GM19455 (cell line): Measurements from ENCODE around the gene ZNF580.

Experiments
- ATAC-seq: cut with Tn5 transposase; IDR thresholded peaks from one replicate; pipeline ENCODE4 v1.9.1; 2021; ENCODE audit not compliant: unreplicated experiment

Gene ZNF580

DNA sequence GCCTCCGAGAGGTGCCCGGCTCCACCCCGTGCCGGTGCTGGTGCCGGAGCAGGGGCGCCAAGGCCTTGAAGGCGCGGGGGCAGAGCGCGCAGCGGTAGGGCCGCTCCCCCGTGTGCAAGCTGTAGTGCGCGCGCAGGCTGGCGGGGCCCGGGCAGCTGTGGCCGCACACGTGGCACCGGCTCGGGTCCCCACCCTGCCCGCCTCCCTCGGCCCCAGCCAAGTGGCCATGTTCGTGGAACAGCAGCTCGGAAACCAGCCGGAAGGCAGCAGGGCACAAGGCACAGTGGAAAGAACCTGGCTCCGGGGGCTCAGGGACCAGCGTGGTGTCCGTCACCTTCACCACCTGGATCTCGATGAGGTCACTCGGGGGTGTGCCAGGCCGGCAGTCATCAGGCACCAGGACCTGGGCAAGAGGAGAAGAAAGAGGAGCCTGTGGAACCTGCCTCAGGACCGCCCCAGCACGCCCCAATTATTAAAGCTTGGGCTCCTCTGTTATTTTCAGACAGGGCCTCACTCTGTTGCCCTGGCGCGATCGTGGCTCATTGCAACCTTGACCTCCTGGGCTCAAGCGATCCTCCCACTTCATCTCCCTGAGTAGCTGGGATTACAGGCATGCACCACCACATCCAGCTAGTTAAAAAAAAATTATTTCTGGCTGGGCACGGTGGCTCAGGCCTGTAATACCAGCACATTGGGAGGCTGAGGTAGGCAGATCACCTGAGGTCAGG lies 18.4 kb upstream of the ZNF580 start:
- no peak for ATAC-seq

- no peak for ATAC-seq
Observed at GRCh38 chr19:55623130-55623529, 17.7 kb upstream of the ZNF580 start.

GRCh38 chr19:55623561-55623960 lies 17.2 kb upstream of the ZNF580 start:
- no peak for ATAC-seq

DNA sequence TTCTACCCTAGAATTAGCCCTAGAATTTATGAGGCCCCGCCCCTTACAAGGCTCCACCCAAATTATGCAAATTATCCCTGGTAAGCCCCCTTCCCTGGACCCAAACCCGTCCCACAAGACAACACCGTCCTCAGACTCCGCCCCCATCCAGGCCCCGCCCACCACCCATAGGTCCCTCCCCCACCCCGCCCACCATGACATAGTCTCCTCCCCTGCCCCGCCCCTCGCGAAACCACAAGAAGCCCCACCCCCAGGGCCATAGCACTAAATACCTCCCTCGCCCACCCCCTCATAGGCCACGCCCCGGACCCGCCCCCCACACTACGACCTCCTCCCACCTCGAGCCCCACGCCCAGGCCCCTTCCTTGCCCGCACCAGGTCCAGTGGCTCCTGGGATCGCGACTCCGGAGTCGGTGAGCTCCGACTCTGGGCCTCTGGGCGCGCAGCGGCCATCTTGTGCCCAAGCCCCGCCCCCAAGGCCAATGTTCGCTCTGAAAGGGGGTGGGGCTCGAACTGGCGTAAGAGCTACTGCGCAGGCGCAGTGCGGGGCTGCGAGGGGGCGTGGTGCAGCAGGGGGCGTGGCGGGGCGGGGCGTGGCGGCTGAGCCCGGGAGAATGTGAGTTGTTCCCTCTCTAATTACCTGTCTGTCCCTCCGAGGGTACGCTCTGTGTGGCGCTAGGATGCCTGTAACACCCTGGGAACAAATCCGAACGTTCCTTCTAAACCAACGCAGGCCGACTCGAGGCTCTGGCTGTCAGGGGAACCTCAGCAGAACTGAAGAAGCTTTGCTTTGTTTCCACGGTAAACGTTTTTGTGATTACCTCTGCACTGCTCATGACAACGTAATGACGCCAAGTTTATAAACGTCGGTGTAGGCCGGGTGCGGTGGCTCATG lies 16.4 kb upstream of the ZNF580 start, which contains the start of gene ZNF784:
Gene ZNF784, minus strand, starts transcription at position 458 of the 895 bp plus-strand sequence. Its CDS starts 5 bp downstream, at position 453.
- ATAC-seq = no peak

DNA sequence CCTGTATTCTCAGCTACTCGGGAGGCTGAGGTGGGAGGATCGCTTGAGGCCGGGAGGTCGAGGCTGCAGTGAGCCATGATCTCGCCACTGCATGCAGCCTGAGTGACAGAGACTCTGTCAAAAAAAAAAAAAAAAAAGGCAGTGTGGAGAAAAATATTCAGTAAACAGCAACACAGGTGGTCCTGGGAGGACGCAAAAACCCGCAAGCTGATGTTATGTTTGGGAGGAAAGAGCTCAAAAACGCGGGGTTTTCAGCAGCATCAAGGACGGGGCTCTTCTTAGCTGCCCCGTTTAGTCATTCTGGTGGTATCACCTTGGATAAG lies 15.8 kb upstream of the ZNF580 start:
- ATAC-seq = no peak

- ATAC-seq = no peak
Observed at GRCh38 chr19:55626350-55626749, 14.5 kb upstream of the ZNF580 start.

- ATAC-seq = no peak
Observed at GRCh38 chr19:55632463-55632834, 8.4 kb upstream of the ZNF580 start.

- no peak for ATAC-seq
Observed at GRCh38 chr19:55633861-55634260, 6.9 kb upstream of the ZNF580 start.

DNA sequence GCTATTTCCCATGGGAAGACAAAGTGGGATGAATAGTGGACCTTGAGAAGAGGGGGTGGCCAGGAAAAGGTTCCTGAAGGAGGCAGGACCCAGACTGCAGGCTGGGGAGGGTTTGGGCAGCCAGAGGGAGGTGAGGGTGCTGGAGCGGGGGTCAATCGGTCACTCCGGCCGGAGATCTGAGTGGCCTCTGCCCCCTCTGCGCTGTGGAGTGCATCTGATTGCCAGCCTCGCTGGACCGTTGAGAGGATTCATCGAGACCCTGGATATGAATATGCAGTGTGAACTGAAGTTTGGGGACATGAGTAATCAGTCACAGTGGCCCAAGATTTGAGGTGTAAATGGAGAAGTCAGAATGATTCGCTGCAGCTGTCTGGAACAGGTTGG lies 5.5 kb upstream of the ZNF580 start:
- no peak for ATAC-seq

GRCh38 chr19:55635856-55636440 lies 4.9 kb upstream of the ZNF580 start:
- ATAC-seq = no peak

GRCh38 chr19:55636723-55637122 lies 4.1 kb upstream of the ZNF580 start:
- no peak for ATAC-seq

DNA sequence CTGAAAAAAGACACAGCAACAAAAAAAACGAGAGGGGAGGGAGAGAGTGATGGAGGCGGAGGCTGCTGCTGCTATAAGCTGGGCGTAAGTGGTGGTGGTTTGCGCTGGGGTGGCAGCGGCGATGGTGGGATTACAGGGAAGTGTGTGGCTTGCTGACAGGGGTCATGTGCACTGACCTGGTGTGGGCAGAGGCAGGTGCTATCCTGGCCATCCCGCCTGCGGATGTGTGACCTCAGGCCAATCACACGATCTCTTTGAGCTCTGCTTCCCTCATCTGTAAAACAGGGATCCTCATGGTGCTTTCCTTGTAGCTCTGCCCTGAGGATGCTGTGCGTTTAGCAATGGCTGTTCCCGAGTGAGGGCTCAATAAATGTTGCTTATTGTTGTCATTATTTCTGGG lies 3.3 kb upstream of the ZNF580 start:
- no peak for ATAC-seq

GRCh38 chr19:55638864-55639359 lies 1.9 kb upstream of the ZNF580 start:
- no peak for ATAC-seq

DNA sequence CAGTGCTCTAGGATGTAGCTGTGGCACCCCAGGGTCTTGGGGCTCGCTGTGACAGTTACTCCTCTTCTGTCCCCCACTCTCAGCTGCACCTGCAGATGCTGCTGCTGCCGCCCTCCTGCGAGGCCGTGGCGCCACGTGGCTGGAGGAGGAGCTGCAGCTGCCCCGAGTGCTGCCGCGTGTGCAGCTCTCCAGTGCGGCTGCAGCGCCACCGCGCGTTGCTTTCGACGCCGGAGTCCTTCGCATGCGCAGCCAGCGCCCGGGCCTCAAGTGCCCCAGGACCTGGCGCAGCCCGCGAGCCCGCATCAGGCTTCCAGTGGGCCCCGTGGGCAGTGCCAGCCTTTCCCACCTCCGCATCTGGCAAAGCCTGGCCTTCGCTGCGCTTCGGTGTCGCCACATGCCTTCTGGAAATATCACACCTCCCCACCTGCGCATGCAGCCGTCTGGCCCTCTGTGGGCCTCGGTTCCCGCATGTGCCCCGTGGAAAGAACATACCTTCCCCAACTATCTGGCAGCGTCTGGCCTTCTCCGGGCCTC lies 692 bp upstream of the ZNF580 start:
- ATAC-seq = no peak

- ATAC-seq = no peak
Observed at GRCh38 chr19:55641426-55642152, 787 bp downstream of the ZNF580 start.

- no peak for ATAC-seq
Observed at GRCh38 chr19:55642153-55643002, 1.6 kb downstream of the ZNF580 start.

DNA sequence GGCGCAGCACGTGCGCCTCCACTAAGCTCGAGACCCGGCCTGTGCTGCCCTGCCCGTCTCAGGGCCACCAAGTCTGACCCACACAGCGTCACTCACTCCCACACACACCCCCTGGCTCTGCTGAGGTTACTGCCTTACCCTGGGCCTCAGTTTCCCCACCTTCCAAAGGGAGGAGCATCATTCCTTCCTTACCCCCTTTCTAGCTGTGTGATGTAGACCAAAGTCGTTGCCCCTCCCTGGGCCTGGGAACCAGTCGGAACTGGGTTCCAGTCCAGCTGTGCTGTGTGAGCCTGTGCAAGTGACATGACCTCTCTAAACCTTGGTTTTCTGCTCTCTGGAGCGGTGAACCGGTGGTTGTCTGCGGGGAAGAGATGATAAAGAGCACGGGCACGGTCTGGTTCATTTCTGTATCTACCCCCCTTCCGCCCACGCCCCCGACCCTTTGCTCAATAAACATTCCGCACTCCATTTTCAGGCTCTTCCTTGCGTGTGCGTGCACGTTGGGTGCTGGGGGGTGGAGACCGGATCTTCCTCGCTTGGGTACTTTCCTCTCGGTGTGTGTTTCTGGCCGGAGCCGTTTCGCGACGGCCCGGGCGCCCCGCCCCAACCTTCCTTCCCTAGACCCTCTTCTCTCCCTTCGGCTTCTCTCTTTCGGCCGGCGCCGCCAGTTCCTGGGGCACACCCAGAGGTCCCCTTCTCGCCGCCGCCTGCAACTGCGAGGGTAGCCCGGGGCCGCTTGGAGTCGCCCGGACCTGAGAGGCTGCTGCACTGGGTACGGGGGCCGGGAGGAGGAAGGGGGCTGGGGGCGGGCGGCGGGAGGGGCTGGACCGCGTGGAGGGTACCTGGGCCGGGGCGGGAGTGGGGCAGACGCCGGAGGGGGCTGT lies 2.4 kb downstream of the ZNF580 start, which contains the start of gene ZNF581:
Gene ZNF581, plus strand, starts transcription at position 647 of the 884 bp plus-strand sequence. CDS start 923 bp downstream, outside the sequence.
- ATAC-seq = no peak

DNA sequence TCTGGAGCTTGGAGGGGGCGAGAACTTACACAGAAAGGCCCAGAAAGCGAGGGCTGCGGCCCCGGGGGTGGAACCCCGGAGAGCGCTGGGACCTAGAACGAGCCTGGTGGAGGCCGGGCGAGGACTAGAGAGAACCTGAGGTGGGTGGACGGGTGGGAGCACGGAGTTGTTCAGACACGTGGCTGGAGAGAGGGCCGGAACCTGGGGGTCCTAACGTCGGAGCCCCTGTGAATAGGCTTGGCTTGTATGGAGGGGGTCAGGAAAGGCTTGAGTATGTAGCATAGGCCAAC lies 3.0 kb downstream of the ZNF580 start:
- no peak for ATAC-seq

DNA sequence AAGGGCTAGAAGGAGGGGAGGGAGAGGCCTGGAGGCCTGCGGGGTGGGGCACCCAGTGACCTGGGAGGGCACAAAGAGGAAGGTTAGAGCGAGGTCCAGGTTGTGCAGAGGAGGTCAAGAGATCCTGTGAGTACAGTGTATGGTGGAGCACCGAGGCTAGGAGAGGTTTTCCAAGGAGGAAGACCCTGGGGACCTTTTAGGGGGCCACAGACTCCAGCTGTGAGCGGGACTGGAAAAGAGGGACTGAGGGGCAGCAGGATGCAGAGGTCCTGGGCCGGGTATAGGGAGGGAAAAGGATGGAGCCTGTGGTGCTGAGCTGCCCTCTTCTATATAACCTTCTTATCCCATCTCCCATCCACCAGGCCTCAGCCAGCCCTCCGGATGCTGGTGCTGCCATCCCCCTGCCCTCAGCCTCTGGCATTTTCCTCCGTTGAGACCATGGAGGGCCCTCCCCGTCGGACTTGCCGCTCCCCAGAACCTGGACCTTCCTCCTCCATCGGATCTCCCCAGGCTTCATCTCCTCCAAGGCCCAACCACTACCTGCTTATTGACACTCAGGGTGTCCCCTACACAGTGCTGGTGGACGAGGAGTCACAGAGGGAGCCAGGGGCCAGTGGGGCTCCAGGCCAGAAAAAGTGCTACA lies 3.5 kb downstream of the ZNF580 start:
- no peak for ATAC-seq
